Activated B cell treated with CpG ODN at 0.5 μM for 24 hours (primary cell): Measurements from ENCODE around the gene NXF2. TPM values are rescaled to one million over a fixed set of nuclear protein-coding genes. Genes with fewer than 3 reads are reported as not detected.

ENCODE experiments used
- ATAC-seq: fragments of 200-7000 bp; cut with Tn5 transposase; one replicate; pipeline ENCODE4 v1.10.0; 2021; ENCODE audit warnings: low read depth, mild to moderate bottlenecking, moderate library complexity
- CTCF ChIA-PET: fragments of 350-600 bp; sonication (Branson Sonifier 250); formaldehyde crosslinking; loops from one replicate; lab custom pipeline; 2021; ENCODE audit warnings: antibody characterized with exemption; lab: Charles Lee
- POLR2A ChIA-PET: fragments of 350-600 bp; sonication (Branson Sonifier 250); formaldehyde crosslinking; loops from one replicate; lab custom pipeline; 2021; ENCODE audit warnings: antibody characterized with exemption; lab: Charles Lee
- DNase-seq: peaks from one replicate; pipeline ENCODE4 v3.0.0; 2022
- H3K27ac Mint-ChIP-seq: one replicate; pipeline ENCODE4 v1.8.0; 2020; ENCODE audit warnings: mixed read lengths
- H3K27me3 Mint-ChIP-seq: one replicate; pipeline ENCODE4 v1.8.0; 2021; ENCODE audit warnings: mixed read lengths
- H3K36me3 Mint-ChIP-seq: one replicate; pipeline ENCODE4 v1.8.0; 2021; ENCODE audit warnings: low read depth, mixed read lengths
- H3K4me1 Mint-ChIP-seq: one replicate; pipeline ENCODE4 v1.8.0; 2021; ENCODE audit warnings: mixed read lengths
- H3K4me3 Mint-ChIP-seq: one replicate; pipeline ENCODE4 v1.8.0; 2020; ENCODE audit warnings: mild to moderate bottlenecking, mixed read lengths
- H3K9me3 Mint-ChIP-seq: one replicate; pipeline ENCODE4 v1.8.0; 2020; ENCODE audit warnings: mixed read lengths
- intact Hi-C: fragments of 100-400 bp; cut with micrococcal nuclease; formaldehyde crosslinking; loops from one replicate; pipeline ENCODE4 v1.15.1; 2024
- total RNA-seq: library from RNA; stranded (reverse); gene quantifications from 2 replicates; pipeline ENCODE4 v1.2.3, GENCODE V29; 2022
- TF ChIP-seq, protein P1 (sequence below): fragments of 200-600 bp; IDR thresholded peaks from one replicate; pipeline ENCODE4 v1.8.0; 2022; ENCODE audit warnings: antibody characterized with exemption, mild to moderate bottlenecking

NXF2 gene
- total RNA-seq, 1 donor from 2014 or later, result not detected

DNA sequence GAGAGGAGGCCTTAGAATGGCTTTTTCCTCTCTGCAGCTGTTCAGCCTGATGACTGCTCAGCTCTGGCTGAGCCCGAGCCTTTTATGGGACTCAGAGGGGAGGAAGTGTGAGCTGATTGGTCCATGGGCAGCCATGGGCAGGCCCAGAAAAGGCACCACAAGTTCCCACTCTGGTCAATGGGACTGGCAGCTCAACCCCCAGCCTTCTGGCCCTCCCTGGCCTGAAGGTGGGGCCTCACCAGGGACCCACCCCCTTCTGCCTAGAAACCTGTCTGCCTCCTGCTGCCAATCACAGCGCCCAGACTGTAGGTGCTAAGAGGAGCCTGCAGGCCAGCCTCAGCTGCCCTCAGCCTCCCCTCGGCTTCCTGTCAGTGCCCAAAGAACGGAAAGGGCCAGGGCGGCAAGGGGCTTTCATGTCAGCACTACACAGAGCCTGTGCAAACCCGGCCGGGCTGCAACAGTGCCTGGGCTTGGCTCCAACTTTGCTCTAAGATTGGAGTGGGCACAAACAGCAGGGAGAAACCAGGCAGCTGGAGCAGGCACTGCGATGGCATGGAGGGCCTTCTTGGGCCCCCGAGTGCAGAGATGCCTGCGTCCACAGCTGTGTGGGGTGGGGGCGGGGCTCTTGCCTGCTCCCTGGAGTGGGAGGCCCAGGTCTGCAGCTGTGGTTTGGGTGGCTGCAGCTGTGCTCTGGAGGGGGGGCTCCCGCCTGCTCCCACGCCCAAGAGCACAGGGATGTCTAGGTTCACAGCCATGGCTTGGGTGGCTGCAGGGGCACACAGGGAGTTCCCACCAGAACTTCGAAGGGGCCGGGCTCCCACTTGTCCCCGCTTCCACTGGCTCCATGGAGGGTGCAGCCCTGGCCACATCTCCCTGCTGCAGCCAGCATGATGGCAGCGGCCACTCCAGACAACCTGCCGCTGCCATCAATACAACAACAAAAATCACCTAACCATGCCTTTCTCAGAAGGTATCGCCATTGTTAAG lies 92.6 kb downstream of the NXF2 start:
- no peak overlapping the region for H3K4me3 Mint-ChIP-seq
- H3K36me3 Mint-ChIP-seq, result no peaks in the 10 kb centered on the region
- intact Hi-C loops, result no loop called here
- ChIA-PET POLR2A (no interaction called here), CTCF (no interaction called here)
- H3K27ac Mint-ChIP-seq, result no peak overlapping the region
- TF ChIP-seq, protein P1, sequence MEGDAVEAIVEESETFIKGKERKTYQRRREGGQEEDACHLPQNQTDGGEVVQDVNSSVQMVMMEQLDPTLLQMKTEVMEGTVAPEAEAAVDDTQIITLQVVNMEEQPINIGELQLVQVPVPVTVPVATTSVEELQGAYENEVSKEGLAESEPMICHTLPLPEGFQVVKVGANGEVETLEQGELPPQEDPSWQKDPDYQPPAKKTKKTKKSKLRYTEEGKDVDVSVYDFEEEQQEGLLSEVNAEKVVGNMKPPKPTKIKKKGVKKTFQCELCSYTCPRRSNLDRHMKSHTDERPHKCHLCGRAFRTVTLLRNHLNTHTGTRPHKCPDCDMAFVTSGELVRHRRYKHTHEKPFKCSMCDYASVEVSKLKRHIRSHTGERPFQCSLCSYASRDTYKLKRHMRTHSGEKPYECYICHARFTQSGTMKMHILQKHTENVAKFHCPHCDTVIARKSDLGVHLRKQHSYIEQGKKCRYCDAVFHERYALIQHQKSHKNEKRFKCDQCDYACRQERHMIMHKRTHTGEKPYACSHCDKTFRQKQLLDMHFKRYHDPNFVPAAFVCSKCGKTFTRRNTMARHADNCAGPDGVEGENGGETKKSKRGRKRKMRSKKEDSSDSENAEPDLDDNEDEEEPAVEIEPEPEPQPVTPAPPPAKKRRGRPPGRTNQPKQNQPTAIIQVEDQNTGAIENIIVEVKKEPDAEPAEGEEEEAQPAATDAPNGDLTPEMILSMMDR, result no peak
- H3K9me3 Mint-ChIP-seq, result no peaks in the 10 kb centered on the region
- ATAC-seq (no peak), DNase-seq (no peak)
- H3K4me1 Mint-ChIP-seq, result no peaks in the 10 kb centered on the region
- H3K27me3 Mint-ChIP-seq, result no peaks in the 10 kb centered on the region

DNA sequence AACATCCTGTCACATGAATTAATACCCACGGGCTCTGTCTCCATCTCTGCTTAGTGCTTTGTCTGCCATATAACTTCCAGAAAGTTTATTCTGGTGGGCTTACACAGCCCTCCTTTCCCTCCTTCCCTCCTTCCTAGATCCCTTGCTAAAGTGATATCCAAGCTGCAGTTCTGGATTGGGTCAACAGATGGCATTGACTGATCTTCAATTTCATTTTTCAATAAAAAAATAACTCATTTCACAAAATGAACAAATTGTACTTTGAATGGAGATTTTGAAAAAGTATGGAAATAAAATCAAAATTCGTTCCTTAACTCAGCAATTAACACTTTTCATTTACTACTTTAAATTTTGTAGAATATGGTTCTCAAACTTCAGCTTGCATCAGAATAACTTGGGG lies 94.9 kb downstream of the NXF2 start:
- H3K4me3 Mint-ChIP-seq, result no peak overlapping the region
- CTCF ChIA-PET, result no interaction called here
- TF ChIP-seq, protein P1, result no peak
- no peaks in the 10 kb centered on the region for H3K27me3 Mint-ChIP-seq
- intact Hi-C loops, result no loop called here
- H3K4me1 Mint-ChIP-seq, result no peaks in the 10 kb centered on the region
- no peak for ATAC-seq
- POLR2A ChIA-PET, result no interaction called here
- no peaks in the 10 kb centered on the region for H3K36me3 Mint-ChIP-seq
- H3K27ac Mint-ChIP-seq, result no peak overlapping the region
- no peaks in the 10 kb centered on the region for H3K9me3 Mint-ChIP-seq
- DNase-seq, result no peak

DNA sequence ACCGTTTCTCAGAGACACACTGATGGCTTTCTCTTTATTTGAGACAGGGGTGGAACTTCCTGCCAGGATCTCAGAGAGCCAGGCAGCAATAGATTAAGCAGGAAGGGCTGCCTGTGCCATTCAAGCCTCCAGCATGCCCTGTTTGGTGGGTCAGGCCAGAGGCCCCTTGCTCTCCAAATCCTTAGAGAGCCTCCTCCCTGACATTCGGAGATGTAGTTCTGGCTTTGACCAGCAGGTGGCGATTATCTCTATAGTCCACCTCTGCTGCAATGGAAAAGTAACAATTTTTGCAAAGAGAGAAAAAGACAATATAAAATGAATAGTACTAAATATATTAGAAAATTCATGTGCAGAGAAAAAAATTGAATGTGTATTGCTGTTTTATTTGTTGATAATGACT lies 98.9 kb downstream of the NXF2 start:
- Mint-ChIP-seq H3K27ac (no peak overlapping the region), H3K9me3 (no peaks in the 10 kb centered on the region), H3K36me3 (no peaks in the 10 kb centered on the region), H3K27me3 (no peaks in the 10 kb centered on the region), H3K4me1 (no peaks in the 10 kb centered on the region), H3K4me3 (no peak overlapping the region)
- ATAC-seq (no peak), DNase-seq (peak; percentile 18)
- ChIA-PET POLR2A (no interaction called here), CTCF (no interaction called here)
- TF ChIP-seq, protein P1, result no peak
- intact Hi-C loops, result no loop called here

Other genes starting within 250 kb of the NXF2 start
- not detected in 2 replicates for gene TCEAL2, start 121.5 kb upstream of the NXF2 start, total RNA-seq
- gene TCEAL6, start 104.7 kb upstream of the NXF2 start, total RNA-seq, result not detected in 2 replicates
- gene BEX5, start 91.2 kb upstream of the NXF2 start, total RNA-seq, result 0.61 and 1.2 TPM in 2 replicates
- not detected in 2 replicates for gene TCP11X1, start 31.9 kb upstream of the NXF2 start, total RNA-seq
- gene NXF2B, start 192.8 kb downstream of the NXF2 start, total RNA-seq, result not detected in 2 replicates
- not detected in 2 replicates for gene TCP11X2, start 224.6 kb downstream of the NXF2 start, total RNA-seq